Testis (tissue), 2 donors: Measurements from ENCODE around the gene IMMP2L.

Experiments
- POLR2A ChIP-seq: fragments of 450-650 bp; IDR thresholded peaks from one replicate; pipeline ENCODE4 v1.6.1; 2017; ENCODE audit warnings: antibody characterized with exemption, mild to moderate bottlenecking, moderate library complexity
- TF ChIP-seq, protein P1 (sequence below), 3 experiments: fragments of 450-650 bp in 2 of 3; fragments of 200-600 bp in 1 of 3; sonication (generic) in 1 of 3; IDR thresholded peaks; one replicate each; pipeline ENCODE4 v1.5.1; 2016 to 2019; ENCODE audit warnings: antibody characterized with exemption in 3 of 3, mild to moderate bottlenecking in 2 of 3, moderate library complexity in 1 of 3

DNA sequence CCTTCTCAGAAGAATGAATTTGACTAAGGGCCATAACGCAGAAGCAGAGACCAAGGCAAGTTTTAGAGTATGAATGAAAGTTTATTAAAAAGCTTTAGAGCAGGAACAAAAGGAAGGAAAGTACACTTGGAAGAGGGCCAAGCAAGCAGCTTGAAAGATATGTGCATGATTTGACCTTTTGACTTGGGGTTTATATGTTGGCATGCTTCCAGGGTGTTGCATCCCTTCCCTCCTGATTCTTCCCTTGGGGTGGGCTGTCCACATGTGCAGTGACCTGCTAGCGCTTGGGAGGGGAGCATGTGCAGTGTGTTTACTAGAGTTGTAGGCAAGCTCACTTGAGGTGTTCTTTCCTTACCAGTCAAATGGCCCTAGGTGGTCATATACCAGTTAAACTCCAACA lies 509.3 kb downstream of the IMMP2L start:
- TF ChIP-seq, protein P1, sequence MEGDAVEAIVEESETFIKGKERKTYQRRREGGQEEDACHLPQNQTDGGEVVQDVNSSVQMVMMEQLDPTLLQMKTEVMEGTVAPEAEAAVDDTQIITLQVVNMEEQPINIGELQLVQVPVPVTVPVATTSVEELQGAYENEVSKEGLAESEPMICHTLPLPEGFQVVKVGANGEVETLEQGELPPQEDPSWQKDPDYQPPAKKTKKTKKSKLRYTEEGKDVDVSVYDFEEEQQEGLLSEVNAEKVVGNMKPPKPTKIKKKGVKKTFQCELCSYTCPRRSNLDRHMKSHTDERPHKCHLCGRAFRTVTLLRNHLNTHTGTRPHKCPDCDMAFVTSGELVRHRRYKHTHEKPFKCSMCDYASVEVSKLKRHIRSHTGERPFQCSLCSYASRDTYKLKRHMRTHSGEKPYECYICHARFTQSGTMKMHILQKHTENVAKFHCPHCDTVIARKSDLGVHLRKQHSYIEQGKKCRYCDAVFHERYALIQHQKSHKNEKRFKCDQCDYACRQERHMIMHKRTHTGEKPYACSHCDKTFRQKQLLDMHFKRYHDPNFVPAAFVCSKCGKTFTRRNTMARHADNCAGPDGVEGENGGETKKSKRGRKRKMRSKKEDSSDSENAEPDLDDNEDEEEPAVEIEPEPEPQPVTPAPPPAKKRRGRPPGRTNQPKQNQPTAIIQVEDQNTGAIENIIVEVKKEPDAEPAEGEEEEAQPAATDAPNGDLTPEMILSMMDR (IDR thresholded peaks at IDR 0.05) = no peak
- no peak for TF ChIP-seq POLR2A
